RWPE1 (cell line): ENCODE results near the gene PGC.

ENCODE experiments used
- CTCF ChIA-PET: fragments of 350-600 bp; sonication (Branson Sonifier 250); formaldehyde crosslinking; extraction: SDS; loops from one replicate; lab custom pipeline; 2021; lab: Yijun Ruan, JAX
- POLR2A ChIA-PET: fragments of 400-600 bp; formaldehyde crosslinking; extraction: SDS; loops from one replicate; lab custom pipeline; 2020; ENCODE audit warnings: antibody characterized with exemption; ENCODE audit not compliant: low non-redundant PET; lab: Yijun Ruan, JAX
- DNase-seq: peaks from one replicate; pipeline ENCODE4 v3.0.0; 2012; ENCODE audit warnings: low spot score
- H3K27ac ChIP-seq: fragments of 450-650 bp; 2 replicates; pipeline ENCODE4 v1.5.1; 2017
- TF ChIP-seq, protein P1 (sequence below): fragments of 450-650 bp; conservative IDR thresholded peaks from 2 replicates; pipeline ENCODE4 v1.5.1; 2017; ENCODE audit warnings: low read depth, mild to moderate bottlenecking

Gene PGC

DNA sequence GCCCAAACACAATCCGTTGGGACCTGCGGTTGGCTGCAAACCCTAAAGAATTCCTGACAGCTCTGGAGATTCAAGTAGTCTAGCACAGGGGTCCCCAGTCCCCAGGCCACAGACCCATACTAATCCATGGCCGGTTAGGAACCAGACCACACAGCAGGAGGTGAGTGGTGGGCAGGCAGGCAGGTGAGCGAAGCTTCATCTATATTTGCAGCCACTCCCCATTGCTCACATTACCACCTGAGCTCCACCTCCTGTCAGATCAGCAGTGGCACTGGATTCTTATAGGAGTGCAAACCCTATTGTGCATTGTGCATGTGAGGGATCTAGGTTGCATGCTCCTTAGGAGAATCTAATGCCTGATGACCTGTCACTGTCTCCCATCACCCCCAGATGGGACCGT, 28.4 kb downstream of the PGC start:
- TF ChIP-seq, protein P1, sequence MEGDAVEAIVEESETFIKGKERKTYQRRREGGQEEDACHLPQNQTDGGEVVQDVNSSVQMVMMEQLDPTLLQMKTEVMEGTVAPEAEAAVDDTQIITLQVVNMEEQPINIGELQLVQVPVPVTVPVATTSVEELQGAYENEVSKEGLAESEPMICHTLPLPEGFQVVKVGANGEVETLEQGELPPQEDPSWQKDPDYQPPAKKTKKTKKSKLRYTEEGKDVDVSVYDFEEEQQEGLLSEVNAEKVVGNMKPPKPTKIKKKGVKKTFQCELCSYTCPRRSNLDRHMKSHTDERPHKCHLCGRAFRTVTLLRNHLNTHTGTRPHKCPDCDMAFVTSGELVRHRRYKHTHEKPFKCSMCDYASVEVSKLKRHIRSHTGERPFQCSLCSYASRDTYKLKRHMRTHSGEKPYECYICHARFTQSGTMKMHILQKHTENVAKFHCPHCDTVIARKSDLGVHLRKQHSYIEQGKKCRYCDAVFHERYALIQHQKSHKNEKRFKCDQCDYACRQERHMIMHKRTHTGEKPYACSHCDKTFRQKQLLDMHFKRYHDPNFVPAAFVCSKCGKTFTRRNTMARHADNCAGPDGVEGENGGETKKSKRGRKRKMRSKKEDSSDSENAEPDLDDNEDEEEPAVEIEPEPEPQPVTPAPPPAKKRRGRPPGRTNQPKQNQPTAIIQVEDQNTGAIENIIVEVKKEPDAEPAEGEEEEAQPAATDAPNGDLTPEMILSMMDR = no peak
- ChIA-PET CTCF (no interaction called here), POLR2A (interaction anchor here (0.8 to 1.2 kb wide), 2 partner anchors 14 to 15 kb away, joined by 3 to 4 read pairs; no protein-coding TSS in a partner anchor)
- peak overlapping the region; percentile 83 for H3K27ac ChIP-seq
- no peak for DNase-seq

DNA sequence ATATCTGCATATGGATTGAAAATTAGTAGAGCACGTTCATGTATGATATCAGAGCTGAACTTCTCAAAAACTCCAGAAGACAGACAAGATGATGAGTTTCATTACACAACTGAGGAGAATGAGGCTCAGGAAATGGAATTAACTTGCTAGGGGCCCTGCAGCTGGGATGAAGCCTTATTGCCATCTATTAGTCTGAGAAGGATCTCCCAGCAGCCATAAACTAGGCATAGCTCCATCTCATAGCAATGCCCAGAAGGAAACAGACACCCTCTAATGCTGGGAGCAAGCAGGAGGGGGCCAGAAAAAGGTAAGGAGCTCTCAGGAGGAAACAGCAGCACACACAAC, 29.8 kb downstream of the PGC start:
- ChIA-PET CTCF (interaction anchor here (1.9 kb wide), 1 partner anchor 12 kb away, joined by 8 read pairs; no protein-coding TSS in a partner anchor), POLR2A (no interaction called here)
- peak overlapping the region; percentile 100; the same call in 1 of the 2 replicates for H3K27ac ChIP-seq
- DNase-seq = no peak
- TF ChIP-seq, protein P1 = no peak

DNA sequence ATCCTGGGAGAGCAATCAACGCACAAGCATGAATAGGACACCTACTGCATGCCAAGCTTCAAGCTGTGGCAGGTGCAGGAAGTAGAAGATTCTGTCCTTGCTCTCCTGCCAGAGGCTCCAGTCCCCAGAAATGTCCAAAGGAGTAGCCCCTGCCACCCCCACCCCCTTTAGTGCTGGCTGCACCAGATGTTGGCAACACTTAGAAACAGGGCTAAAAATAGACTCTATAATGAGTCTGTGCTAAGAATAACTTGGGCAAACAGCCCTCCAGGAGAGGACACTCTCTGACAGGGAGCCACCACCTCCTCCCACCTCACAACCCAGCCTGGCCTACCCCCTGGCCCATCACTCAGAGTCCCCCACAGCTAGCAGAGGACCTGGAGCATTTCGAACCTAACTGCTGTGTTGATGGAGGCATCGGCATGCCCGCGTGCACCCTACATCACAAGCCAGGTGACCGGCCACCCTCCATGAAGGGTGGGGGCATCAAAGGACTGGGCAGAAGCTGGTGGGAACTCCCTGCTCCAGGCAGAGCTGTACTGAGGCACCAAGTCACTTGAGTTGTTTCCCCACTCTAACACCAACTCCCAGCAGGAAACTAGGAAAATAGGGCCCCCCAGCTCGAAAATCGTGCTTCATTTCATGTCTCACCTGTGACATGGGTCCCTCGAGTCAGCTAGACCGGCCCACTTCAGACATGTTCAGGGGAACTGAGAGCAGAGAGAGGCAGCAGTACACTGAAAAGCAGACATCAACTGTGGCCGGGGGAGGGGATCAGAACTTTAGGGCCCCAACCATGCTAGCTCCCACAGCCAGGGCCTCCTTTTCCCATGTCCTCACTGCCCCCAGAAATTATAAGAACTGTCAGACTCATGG, 30.4 kb downstream of the PGC start:
- DNase-seq = no peak
- TF ChIP-seq, protein P1 = no peak
- peak overlapping the region; percentile 100 for H3K27ac ChIP-seq
- CTCF ChIA-PET = interaction anchor here (1.9 kb wide), 1 partner anchor 11 kb away, joined by 8 read pairs; no protein-coding TSS in a partner anchor
- POLR2A ChIA-PET = no interaction called here

DNA sequence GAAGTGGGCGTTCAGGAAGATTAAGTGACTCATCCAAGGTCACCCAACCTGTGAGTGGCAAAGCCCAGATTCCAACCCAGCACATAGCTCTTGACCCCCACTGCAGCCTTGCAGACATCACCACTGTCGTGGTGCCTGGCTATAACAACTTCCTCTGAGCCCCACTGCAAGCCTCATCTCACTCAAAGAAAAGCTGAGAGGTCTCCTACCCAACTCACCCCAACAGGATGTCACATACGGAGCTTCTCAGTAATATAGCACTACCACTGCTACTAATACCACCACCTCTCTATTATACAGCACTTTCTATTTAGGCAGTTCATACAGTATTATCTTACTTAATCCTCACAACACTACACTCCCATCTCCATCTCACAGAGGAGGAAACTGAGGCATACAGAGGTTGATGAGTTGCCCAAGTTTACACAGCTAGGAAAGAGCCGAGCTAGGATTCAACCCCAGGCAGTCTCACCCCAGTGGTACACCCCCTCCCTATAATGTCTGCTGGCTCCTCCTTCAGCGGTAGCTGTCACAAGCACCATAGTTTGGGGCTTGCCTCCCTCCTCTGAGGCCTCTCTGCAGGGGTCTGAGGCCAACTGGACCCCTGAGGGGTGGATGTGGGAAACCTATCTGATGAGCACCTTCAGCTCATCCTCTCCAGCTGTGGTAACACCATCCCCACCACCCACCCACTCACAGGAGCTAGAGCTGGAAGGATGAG, 31.2 kb downstream of the PGC start:
- ChIA-PET POLR2A (interaction anchor here (0.6 kb wide), 1 partner anchor 61 kb away, joined by 3 read pairs; no protein-coding TSS in a partner anchor), CTCF (interaction anchor here (0.6 to 1.9 kb wide), 3 partner anchors 10 to 113 kb away, joined by 3 to 8 read pairs (median 7); no protein-coding TSS in a partner anchor)
- TF ChIP-seq, protein P1 = no peak
- H3K27ac ChIP-seq = peak overlapping the region; percentile 100
- no peak for DNase-seq

DNA sequence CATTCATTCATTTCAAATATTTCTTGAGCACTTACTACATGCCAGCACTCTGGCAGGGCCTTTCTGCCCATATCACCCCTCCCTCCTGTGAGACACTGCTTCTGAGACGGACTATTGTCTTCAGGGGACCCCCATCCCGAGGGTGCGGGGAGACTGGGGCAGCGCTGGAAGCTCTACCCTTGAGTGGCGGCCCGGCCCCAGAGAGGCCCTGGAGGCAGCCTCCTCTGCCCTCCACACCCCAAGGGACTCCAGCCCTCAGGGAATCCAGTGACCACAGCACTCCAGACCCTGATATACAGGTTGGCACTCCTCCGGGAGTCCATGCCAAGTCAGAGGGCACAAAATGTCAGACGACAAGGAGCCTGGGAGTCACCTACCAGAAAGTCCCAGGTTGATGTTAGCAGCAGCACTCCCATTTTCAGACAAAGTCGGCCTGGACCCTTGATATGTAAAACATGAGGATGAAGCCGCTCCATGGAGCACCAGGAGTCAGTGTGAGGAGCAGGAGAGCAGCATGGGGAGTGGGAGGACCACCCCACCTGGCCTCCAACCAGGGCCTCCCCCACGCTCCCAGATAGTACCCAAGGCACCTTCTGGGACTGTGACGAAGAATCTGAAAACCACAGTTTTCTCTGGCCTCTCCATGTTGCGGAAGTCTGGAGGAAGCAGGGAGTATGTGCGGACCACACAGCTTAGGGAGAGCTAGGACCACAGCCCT, 32.5 kb downstream of the PGC start:
- peak overlapping the region; percentile 100 for H3K27ac ChIP-seq
- DNase-seq = no peak
- TF ChIP-seq, protein P1 = no peak
- ChIA-PET POLR2A (interaction anchor here (0.7 kb wide), 1 partner anchor 75 kb away, joined by 4 read pairs; no protein-coding TSS in a partner anchor), CTCF (interaction anchor here (0.7 to 1.0 kb wide), 2 partner anchors 14 to 21 kb away, joined by 3 to 7 read pairs; partner anchors contain the start of gene TFEB)
